IMR-90 (cell line): ENCODE measurements around the gene NEUROD6.

Experiments used
- BHLHE40 ChIP-seq: fragments of 150-350 bp; IDR thresholded peaks from 2 replicates; pipeline ENCODE4 v1.6.1; 2016; ENCODE audit warnings: mild to moderate bottlenecking, low read depth, low read length
- CEBPB ChIP-seq: IDR thresholded peaks from 2 replicates; pipeline ENCODE4 v1.6.1; 2012; ENCODE audit warnings: low read depth, low read length, improper control_type of control experiment
- CHD1 ChIP-seq: IDR thresholded peaks from 2 replicates; pipeline ENCODE4 v1.6.1; 2012; ENCODE audit warnings: low read depth, low read length, improper control_type of control experiment
- MAZ ChIP-seq: IDR thresholded peaks from 2 replicates; pipeline ENCODE4 v1.6.1; 2012; ENCODE audit warnings: low read depth, mild to moderate bottlenecking, low read length, improper control_type of control experiment, moderate library complexity, borderline replicate concordance
- MXI1 ChIP-seq: IDR thresholded peaks from 2 replicates; pipeline ENCODE4 v1.6.1; 2012; ENCODE audit warnings: low read depth, mild to moderate bottlenecking, low read length, moderate library complexity, borderline replicate concordance
- POLR2A ChIP-seq: IDR thresholded peaks from 2 replicates; pipeline ENCODE4 v1.6.1; 2012; ENCODE audit warnings: mild to moderate bottlenecking, low read depth, low read length
- RCOR1 ChIP-seq: IDR thresholded peaks from 2 replicates; pipeline ENCODE4 v1.6.1; 2012; ENCODE audit warnings: mild to moderate bottlenecking, low read length, improper control_type of control experiment; ENCODE audit not compliant: insufficient replicate concordance
- RFX5 ChIP-seq: IDR thresholded peaks from 2 replicates; pipeline ENCODE4 v1.8.0; 2012; ENCODE audit warnings: low read depth, mild to moderate bottlenecking, low read length, moderate library complexity
- SMC3 ChIP-seq: fragments of 150-350 bp; IDR thresholded peaks from 2 replicates; pipeline ENCODE4 v1.6.1; 2016; ENCODE audit warnings: low read depth, mild to moderate bottlenecking, antibody characterized with exemption, low read length, moderate library complexity
- TF ChIP-seq, protein P1 (sequence below): conservative IDR thresholded peaks from 2 replicates; pipeline ENCODE4 v1.5.1; 2012; ENCODE audit warnings: mild to moderate bottlenecking, low read depth, low read length, improper control_type of control experiment

DNA sequence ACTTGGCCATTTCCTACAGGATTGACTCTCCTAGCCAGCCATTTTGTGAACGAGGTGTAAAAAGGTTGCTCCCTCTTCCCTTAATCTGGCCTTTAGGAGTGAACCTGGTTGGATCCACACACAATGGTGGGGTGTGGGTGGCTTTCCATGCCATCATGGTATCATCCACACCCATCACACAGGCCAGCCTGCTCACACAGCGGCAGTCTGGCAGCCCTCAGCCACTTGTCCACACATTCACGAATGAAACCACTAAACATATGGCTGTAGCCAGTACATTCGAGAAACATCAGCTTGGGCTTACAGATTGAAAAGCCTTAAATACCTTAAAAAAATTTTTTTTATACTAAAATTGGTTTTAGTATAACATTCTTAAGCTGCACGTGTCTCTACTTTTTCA lies 31.9 kb downstream of the NEUROD6 start:
- TF ChIP-seq, protein P1, sequence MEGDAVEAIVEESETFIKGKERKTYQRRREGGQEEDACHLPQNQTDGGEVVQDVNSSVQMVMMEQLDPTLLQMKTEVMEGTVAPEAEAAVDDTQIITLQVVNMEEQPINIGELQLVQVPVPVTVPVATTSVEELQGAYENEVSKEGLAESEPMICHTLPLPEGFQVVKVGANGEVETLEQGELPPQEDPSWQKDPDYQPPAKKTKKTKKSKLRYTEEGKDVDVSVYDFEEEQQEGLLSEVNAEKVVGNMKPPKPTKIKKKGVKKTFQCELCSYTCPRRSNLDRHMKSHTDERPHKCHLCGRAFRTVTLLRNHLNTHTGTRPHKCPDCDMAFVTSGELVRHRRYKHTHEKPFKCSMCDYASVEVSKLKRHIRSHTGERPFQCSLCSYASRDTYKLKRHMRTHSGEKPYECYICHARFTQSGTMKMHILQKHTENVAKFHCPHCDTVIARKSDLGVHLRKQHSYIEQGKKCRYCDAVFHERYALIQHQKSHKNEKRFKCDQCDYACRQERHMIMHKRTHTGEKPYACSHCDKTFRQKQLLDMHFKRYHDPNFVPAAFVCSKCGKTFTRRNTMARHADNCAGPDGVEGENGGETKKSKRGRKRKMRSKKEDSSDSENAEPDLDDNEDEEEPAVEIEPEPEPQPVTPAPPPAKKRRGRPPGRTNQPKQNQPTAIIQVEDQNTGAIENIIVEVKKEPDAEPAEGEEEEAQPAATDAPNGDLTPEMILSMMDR: no peak
- TF ChIP-seq RFX5 (no peak), SMC3 (no peak), MAZ (no peak), POLR2A (no peak), BHLHE40 (no peak), CHD1 (no peak), CEBPB (no peak), RCOR1 (no peak), MXI1 (no peak)
